OCI-LY7 (cell line): ENCODE results near the gene TRIO. TPM values are rescaled to one million over a fixed set of nuclear protein-coding genes. Genes with fewer than 3 reads are reported as not detected.

Source experiments
- BruUV-seq: library from RNA; stranded (reverse); fragments of 400-500 nt; replicated peaks from 2 replicates; lab custom pipeline; 2021; lab: Mats Ljungman, UMichigan
- CTCF ChIA-PET: fragments of 300-600 bp; sonication (Branson Sonifier 250); formaldehyde crosslinking; loops from one replicate; lab custom pipeline; 2022; ENCODE audit warnings: antibody characterized with exemption; ENCODE audit not compliant: unreplicated experiment; lab: Charles Lee
- POLR2A ChIA-PET: fragments of 300-600 bp; sonication (Branson Sonifier 250); formaldehyde crosslinking; loops from one replicate; lab custom pipeline; 2022; ENCODE audit warnings: antibody characterized with exemption; lab: Charles Lee
- DNase-seq: peaks from one replicate; pipeline ENCODE4 v3.0.0-alpha.2; 2015; ENCODE audit warnings: low spot score
- H2AFZ ChIP-seq: fragments of 200-600 bp; sonication (generic), shearing (Covaris generic); 2 replicates; pipeline ENCODE4 v1.6.1; 2014; ENCODE audit warnings: mild to moderate bottlenecking, antibody characterized with exemption, low read length, moderate library complexity
- H3K27ac ChIP-seq: fragments of 200-600 bp; sonication (generic); 2 replicates; pipeline ENCODE4 v1.5.1; 2014; ENCODE audit warnings: mixed run types, low read depth, mild to moderate bottlenecking, moderate library complexity, low read length, inconsistent platforms; ENCODE audit not compliant: poor library complexity, severe bottlenecking
- H3K36me3 ChIP-seq: fragments of 200-600 bp; sonication (generic); 2 replicates; pipeline ENCODE4 v1.6.1; 2014; ENCODE audit warnings: mild to moderate bottlenecking, antibody characterized with exemption, low read length, moderate library complexity, mixed read lengths; ENCODE audit not compliant: insufficient read depth
- H3K4me1 ChIP-seq: fragments of 200-600 bp; sonication (generic); 2 replicates; pipeline ENCODE4 v1.5.1; 2014; ENCODE audit warnings: mild to moderate bottlenecking, low read length; ENCODE audit not compliant: insufficient read depth, poor library complexity, severe bottlenecking
- H3K4me2 ChIP-seq: fragments of 200-600 bp; sonication (generic); 2 replicates; pipeline ENCODE4 v1.6.1; 2014; ENCODE audit warnings: mild to moderate bottlenecking, low read length
- H3K4me3 ChIP-seq: fragments of 200-600 bp; sonication (generic); 2 replicates; pipeline ENCODE4 v1.5.1; 2014; ENCODE audit warnings: mild to moderate bottlenecking, low read depth, low read length; ENCODE audit not compliant: poor library complexity, severe bottlenecking
- H3K79me2 ChIP-seq: fragments of 200-600 bp; sonication (generic); 2 replicates; pipeline ENCODE4 v1.6.1; 2016; ENCODE audit warnings: low read depth, mild to moderate bottlenecking, low read length, moderate library complexity, mixed read lengths; ENCODE audit not compliant: insufficient read depth
- H3K9me2 ChIP-seq: fragments of 200-600 bp; sonication (generic); 2 replicates; pipeline ENCODE4 v1.6.1; 2016; ENCODE audit warnings: mild to moderate bottlenecking, low read length, mixed read lengths; ENCODE audit not compliant: insufficient read depth
- H3K9me3 ChIP-seq: fragments of 200-600 bp; sonication (generic); 2 replicates; pipeline ENCODE4 v1.6.1; 2014; ENCODE audit warnings: mild to moderate bottlenecking, mixed run types, low read length, mixed read lengths
- H4K20me1 ChIP-seq: fragments of 200-600 bp; sonication (generic); 2 replicates; pipeline ENCODE4 v1.6.1; 2014; ENCODE audit warnings: mild to moderate bottlenecking, antibody characterized with exemption, low read length, moderate library complexity, mixed read lengths; ENCODE audit not compliant: insufficient read depth
- CTCF ChIP-seq: fragments of 200-600 bp; sonication (generic); conservative IDR thresholded peaks from 2 replicates; pipeline ENCODE4 v1.5.1; 2014; ENCODE audit warnings: mild to moderate bottlenecking, antibody characterized with exemption, low read length, moderate library complexity, mixed read lengths
- EZH2phosphoT487 ChIP-seq: fragments of 200-600 bp; sonication (generic); IDR thresholded peaks from 2 replicates; pipeline ENCODE4 v1.6.1; 2018; ENCODE audit warnings: low read depth, borderline replicate concordance, mild to moderate bottlenecking, mixed run types, antibody characterized with exemption, low read length, moderate library complexity, mixed read lengths
- intact Hi-C: fragments of 100-400 bp; cut with micrococcal nuclease; formaldehyde crosslinking; loops from one replicate; pipeline ENCODE4 v1.10.0; 2022; ENCODE audit not compliant: unreplicated experiment
- total RNA-seq, 2 experiments: library from RNA; depleted of rRNA in 1 of 2; stranded (reverse); fragments of >200 nt in 1 of 2; shearing (Covaris generic) in 1 of 2; gene quantifications; 2 replicates each; pipeline ENCODE4 v1.2.3, GENCODE V29; 2014 to 2022

The TRIO gene
- total RNA-seq, 2 experiments from 2014 or later, result 35.8 to 55.1 TPM

GRCh38 chr5:14495301-14495700 is 352.2 kb downstream of the TRIO start:
- intact Hi-C loops, result no loop called here
- H3K36me3 ChIP-seq, result no peaks in the 10 kb centered on the region
- no peak overlapping the region for H3K4me2 ChIP-seq
- no peaks in the 10 kb centered on the region for H3K9me2 ChIP-seq
- no peaks in the 10 kb centered on the region for H3K9me3 ChIP-seq
- DNase-seq, result no peak
- no peak for TF ChIP-seq EZH2phosphoT487
- no peak for TF ChIP-seq CTCF
- CTCF ChIA-PET, result no interaction called here
- H2AFZ ChIP-seq, result no peak overlapping the region
- no peaks in the 10 kb centered on the region for H4K20me1 ChIP-seq
- no peak overlapping the region for H3K27ac ChIP-seq
- BruUV-seq, result no TSS peak
- H3K4me1 ChIP-seq, result no peaks in the 10 kb centered on the region
- H3K79me2 ChIP-seq, result no peaks in the 10 kb centered on the region
- no peak overlapping the region for H3K4me3 ChIP-seq
- POLR2A ChIA-PET, result interaction anchor here (0.6 kb wide), 1 partner anchor 824 kb away, joined by 3 read pairs; no protein-coding TSS in a partner anchor

DNA sequence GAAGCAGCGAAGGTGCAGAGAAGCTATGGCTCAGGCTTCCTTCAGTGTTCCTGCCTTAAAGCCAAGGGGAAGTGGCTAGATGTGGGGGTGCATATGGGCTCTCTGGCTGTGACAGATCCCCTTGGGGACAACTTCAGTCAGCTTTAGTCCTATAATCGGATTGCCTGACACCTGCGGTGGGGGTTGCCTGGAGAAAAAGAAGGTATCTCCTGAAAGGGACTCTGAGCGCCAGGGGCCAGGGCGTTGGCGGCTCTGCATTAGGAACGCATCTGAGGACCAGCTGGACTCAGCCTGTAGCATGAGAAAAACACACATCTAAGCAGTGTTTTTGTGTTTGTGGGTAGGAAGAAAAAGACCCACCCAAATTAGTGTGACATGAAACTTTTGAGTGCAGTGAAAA is 354.2 kb downstream of the TRIO start:
- BruUV-seq, result no TSS peak
- Histone ChIP-seq H3K4me3 (no peak overlapping the region), H3K27ac (no peak overlapping the region), H2AFZ (no peak overlapping the region), H3K79me2 (no peaks in the 10 kb centered on the region), H3K9me3 (no peaks in the 10 kb centered on the region), H3K36me3 (no peaks in the 10 kb centered on the region), H3K4me1 (no peaks in the 10 kb centered on the region), H4K20me1 (no peaks in the 10 kb centered on the region), H3K4me2 (no peak overlapping the region), H3K9me2 (no peaks in the 10 kb centered on the region)
- intact Hi-C loops, result no loop called here
- no peak for DNase-seq
- ChIA-PET POLR2A (interaction anchor here (0.6 to 0.8 kb wide), 3 partner anchors 23 to 81 kb away, joined by 3 to 5 read pairs (median 3); no protein-coding TSS in a partner anchor), CTCF (no interaction called here)
- TF ChIP-seq CTCF (no peak), EZH2phosphoT487 (no peak)

- H3K27ac ChIP-seq, result no peak overlapping the region
- no peaks in the 10 kb centered on the region for H3K79me2 ChIP-seq
- DNase-seq, result no peak
- ChIA-PET CTCF (no interaction called here), POLR2A (no interaction called here)
- no TSS peak for BruUV-seq
- no peak overlapping the region for H2AFZ ChIP-seq
- intact Hi-C loops, result no loop called here
- H3K36me3 ChIP-seq, result no peaks in the 10 kb centered on the region
- no peak for TF ChIP-seq CTCF
- no peak for TF ChIP-seq EZH2phosphoT487
- no peaks in the 10 kb centered on the region for H3K4me1 ChIP-seq
- H3K4me3 ChIP-seq, result no peak overlapping the region
- H3K9me3 ChIP-seq, result no peaks in the 10 kb centered on the region
- H4K20me1 ChIP-seq, result no peaks in the 10 kb centered on the region
- no peak overlapping the region for H3K4me2 ChIP-seq
- H3K9me2 ChIP-seq, result no peaks in the 10 kb centered on the region
Observed at GRCh38 chr5:14501353-14502293, 358.5 kb downstream of the TRIO start.
